Activated gamma-delta T cell (primary cell): ENCODE data around the gene SSUH2.

ENCODE experiments used
- DNase-seq: peaks from one replicate; lab custom pipeline; 2025; lab: John Stamatoyannopoulos, UW

Gene SSUH2

DNA sequence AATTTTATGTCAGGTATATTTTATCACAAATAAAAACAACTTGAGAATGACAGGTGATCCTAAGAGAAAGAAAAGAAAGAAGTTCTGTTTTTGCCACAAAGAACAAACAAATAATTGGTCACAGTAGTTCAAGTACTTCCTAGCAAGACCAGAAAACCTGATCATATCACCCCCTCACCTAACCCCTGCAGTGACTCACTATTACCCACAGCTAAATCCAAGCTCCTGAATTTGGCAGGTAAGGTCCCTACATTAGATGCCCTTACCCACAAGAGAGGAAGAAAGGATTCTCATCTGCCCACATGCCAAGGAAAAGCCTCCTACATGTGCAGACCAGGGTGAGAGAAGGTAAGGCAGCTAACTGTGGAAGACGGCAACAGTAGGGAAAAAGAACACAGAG is 4.4 kb downstream of the SSUH2 start:
- no peak for DNase-seq

DNA sequence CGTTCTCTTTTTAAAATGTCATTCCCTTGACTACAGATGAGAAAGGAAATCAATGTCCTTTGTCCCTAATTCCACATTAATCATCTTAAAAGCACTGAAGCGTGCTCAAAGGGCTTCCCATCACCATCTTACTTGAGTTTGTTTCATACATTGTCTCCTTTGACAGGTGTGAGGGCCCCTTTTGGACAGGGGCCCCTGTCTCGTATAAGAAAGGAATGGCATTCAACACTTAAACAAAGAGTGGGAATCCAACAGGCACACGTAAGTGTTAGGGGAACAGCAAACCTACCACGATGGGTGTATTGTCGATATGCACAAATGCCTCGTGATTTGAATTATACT is 5.0 kb downstream of the SSUH2 start:
- no peak for DNase-seq

DNA sequence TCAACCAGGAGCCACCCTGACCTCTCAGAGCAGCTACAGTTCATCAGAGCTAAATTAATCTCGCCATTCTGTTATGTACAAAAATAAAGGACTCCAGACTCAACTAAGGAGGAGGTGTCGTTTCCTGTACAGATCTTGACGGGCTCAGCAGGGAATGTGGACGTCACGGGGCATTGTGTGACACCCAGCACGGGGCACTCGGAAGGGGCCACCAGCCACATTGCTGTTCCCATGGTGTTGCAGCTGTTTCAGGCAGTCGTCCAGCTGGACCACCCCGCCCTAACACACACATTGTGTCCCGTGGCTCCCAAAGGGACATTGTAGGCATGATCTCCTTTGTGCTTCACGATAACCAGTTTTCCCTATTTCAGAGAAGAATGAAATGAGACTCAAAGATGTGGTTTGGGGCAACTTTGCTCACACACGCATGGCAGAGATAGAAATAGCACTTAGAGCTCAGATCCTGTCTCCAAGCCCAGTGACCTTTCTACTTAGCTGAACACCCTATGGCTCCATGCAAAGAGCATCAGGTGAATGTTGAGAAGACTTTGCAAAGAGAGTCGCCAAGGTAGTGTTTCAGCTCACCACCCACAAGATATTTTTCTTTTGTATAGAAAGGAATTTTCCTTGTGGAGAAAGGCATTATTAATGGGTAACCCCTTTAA is 5.5 kb downstream of the SSUH2 start:
- no peak for DNase-seq

DNA sequence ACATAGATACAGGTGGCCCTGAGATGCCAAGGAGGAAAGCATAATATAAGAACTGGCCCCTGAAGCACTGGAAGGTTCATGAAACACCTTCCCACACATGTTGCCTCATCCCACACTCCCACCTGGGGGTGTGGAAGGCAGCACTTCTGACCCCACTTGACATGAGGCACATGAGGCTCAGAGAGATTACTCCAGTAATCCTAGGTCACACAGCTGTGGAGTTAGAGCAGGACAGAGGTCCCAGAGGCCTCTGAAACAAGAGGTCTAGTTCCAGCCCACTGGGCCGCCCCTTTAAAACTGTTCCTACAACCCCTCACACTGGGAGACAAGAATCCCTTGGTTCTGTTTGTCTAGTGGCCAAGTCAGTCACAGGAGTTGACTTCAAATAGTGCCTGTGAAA is 7.2 kb downstream of the SSUH2 start:
- DNase-seq = no peak

DNA sequence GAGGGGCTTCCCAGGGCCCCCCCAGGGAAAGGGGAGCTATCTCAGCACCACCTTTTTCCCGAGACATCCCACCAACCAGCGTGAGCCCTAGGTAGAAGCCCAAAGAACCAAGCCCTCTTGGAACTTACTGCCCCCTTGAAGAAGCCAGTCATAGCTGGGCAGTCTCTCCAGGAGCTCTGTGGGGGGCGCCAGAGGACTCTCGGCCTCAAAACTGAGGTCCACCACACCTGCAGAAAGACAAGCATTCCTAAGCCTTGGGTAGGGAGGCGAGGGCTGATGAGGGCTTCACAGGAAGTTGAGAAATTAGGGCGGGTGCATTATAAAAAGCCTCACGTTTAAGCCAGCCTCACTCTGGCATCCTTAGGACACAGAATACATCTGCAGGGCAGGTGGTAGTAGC is 9.0 kb downstream of the SSUH2 start:
- no peak for DNase-seq

DNA sequence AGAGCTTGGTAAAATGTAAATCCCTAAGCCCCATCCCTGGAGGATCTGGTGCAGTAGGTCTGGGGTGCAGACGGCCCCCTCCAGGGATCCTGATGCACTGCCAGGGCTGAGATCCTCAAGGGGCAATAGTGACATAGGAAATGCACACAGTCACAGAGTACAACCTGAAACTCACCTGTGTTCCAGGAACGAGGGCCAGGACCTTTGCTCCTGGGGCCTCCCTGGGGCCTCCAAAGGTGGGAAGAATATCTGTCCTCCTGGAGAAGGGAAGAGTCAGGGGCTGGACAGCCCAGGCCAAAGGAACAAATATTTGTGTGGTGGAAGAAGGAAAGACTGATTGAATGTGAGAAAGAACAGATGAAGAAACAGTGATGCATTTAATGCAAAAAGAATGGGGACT is 9.5 kb downstream of the SSUH2 start:
- no peak for DNase-seq

DNA sequence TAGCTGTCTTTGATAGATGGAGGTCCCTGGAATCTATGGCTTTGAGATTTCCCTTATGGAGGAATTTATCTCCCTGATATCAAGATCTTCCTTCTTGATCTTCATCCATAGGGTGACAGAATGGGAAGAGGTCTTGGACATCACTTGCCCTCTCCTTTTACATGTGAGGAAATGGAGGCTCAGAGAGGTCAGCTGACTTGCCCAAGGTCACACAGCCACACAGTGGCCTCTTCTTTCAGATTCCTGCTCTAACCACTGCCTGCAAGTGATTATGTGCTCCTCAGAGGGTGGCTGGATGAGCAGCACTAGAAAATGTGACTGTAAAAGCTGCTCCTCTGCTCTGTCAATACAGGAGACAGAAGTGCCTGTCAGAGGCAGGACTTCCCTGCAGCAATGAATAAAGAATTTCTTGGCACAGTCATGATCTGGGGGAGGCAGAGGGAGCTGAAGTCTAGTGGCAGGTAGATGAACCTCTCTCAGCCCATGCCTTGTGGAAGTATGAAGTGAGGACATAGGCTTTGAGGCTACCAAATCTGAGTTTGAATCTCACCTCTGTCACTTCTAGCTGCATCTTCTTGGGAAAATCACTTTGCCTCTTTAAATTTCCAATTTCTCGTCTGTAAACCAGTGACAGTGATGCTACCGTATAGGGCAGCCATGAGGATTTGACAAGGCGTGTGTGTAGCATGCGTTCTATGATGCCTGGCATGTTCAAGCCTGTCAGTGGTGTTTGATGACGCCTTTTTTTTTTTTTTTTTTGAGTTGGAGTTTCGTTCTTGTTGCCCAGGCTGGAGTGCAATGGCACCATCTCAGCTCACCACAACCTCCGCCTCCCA is 12.0 kb downstream of the SSUH2 start:
- DNase-seq = no peak

DNA sequence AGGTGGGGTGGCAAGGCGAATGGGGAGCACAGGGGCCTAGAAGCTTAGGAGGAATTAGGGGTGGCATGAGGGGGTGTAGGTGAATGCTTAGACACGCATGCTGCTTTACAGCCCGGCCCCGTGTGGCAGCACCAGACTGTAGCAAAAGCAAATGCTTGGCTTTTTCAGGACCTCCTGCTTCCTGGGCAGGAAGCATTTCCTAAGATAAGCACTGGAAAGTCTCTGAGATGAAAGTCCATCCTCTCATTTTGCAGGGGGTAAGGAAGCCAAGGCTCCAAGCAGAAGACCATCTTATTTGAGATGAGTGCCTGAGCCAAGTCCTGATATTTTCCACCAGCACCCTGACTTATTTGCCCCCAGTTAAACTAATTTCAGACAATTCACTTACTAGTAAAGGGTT is 12.9 kb downstream of the SSUH2 start:
- no peak for DNase-seq

DNA sequence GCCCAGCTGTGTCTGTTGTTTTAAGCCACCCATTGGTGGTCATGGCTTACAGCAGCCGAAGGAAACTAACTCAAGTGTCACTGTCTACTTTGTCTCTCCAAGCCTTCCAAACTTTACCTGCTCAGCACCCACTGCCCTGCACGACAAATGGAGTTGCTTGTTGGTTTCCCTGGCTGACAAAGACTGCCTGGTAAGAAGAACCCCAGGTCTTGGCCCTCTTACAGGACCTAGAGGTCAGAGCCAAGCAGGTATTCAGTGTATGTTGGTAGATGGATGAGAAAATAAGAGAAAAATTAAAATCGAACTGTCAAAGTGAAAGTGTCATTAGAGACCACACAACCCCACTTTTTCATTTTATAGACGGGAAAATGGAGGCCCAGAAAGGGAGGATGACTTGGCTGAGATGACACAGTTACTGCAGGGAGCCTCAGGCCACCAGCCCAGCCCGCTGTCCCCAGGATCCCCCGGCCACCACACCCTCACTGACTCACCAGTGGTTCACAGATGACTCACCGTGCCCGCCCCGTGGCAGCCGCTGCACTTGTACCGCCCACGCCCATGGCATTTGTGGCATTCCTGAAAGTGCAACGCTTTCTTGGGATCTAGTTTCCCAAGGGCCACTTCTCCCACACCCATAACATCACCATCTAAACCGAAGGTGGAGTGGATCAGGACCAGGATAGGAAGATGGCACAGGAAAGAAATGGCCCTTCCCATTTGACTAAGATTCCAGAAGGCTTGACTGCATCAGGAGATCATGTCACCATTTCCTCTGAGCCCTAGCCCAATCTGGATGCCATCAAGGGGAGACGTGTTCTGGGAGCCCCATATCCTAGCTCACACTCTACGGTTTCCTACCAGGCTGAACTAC is 15.2 kb downstream of the SSUH2 start:
- DNase-seq = no peak

DNA sequence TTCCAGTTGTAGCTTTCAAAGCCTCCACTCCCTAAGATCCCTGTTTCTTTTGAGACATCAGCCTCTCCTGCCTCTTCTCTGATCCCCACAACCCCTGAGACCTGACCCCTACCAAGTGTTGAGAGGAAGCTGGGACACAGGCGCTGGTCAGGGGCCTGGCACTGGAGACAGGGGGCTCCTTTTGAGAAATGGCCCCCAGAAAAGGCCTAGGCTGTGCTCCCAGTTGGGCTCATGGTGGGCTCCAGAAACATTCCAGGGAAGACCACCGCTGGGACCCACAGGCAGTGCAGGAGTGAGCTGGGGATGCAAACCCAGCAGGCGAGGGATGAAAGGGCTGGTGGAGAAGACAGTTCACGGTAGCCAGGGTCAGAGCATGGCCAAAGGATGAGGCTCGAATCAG is 16.6 kb downstream of the SSUH2 start:
- DNase-seq = no peak

DNA sequence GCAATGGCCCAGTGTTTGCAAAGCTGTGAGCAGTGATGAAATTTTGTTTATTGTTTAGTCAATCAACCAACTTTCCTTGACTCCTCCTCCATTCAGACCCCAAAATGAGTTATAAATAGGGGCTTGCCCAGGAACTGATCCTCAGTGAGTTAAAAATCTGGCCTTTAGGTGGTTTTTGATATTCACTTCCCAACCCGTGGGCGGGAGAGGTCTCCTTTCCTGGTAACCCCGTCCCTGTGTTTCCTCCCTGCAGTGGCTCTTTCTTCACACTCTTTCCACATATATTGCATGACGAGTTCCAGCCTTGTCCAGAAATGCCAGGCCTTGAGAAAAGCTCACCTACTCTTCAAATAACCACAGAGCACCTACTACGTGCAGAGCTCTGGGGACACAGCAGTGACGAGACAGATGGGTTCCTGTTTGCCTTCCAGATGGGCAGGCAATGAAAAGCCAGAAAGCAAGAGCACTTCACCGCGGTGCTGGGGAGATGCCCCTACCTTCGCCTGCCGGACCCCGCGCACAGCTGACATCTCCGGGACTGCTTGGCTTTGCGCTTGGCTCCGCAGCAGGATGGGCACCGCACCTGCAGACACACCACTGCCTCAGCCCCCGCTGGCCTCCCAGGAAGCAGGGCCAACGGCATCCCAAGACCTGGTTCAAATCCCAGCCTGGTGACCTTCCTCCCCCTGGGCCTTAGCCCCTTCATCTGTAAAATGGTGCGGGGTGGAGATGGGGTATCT is 17.2 kb downstream of the SSUH2 start:
- no peak for DNase-seq

DNA sequence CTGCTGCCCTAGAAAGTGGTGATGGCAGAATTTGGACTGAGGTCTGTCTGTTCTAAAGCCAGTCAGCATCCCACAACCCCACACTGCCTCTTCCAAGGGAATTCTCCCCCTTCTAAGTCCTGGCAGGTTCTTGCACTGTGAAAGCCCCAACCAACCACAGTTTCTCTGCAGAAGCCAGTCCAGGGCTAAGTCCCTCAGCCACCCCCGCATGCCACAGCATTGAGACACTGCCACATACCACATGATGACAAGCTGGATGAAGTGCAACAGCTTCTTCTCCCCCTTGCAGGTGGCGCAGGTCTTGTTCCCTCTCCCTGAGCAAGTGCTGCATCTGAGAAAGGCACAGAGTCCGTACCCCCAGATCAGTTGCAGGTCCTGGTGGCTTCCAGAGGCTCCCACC is 18.6 kb downstream of the SSUH2 start:
- no peak for DNase-seq

DNA sequence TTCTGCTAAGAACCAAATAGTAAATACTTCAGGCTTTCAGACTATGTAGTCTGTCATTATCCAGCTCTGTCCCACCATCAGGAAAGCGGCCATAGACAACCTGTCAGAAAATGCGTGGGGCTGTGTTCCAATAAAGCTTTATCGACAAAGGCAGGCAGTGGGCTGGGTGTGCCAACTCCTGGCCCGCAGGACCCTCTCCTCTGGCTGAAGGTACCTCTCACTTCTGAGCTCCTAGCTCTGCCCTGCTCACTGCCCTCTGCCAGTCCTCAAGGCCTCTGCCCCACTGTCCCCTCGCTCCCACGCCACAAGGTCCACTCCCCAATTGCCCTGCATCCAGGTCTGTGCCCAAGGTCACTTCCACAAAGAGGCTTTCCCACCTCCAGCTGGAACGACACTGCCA is 20.0 kb downstream of the SSUH2 start:
- no peak for DNase-seq

DNA sequence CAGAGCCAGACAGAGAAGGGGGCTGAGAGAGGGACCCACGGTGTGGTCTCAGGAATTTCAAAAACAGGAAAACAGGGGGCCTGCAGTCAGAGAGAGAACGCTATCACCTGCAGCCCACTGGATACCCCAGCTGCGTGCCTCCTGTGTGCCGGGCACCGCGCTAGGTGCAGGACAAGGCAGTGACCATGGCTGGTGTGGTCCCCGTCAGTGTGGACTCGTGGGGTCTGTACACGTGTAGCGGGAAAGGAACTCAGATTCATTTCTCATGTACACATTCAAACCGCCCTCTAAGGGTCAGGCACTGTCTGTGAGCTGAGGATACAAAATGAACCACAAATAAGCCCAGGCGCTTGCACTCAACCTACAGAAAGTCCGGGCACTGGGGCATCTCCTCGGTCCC is 20.9 kb downstream of the SSUH2 start:
- no peak for DNase-seq

DNA sequence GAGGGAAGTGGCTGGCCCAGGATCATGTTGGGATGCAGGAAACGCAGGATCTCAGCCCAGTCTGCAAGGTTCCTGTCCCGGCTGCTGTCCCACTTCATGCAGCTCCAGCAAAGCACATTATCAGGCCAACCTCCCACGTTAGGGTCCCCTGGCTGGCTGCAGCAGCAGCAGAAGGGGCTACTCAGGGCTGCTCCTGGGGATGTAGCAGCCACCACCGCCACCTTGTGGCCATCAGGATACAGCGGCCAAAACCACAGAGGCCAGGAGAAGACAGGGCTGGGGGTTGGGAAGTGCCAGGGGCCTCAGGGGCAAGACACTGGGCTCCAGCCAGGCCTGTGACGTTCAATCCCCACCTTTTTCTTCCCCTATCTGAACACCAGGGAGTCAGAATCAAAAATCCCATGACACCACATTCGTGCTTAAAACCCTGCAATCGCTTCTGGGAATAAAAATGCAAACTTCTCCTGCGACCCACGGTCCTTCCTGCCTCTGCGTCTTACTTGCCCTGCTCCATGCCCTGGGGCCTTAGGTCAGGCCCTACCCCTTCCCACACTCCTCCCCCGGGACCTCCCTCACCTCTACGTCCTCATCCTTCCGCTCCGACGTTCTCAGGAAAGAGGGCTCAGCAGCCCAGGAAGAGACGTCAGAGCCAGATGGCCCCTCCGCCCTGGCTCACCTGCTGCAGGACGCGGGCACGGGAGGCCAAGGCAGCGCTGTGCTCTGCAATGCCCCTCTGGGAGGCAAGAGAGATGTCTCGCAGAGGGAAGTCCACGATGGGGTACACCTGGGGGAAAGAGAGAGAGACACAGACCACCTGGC is 21.5 kb downstream of the SSUH2 start:
- DNase-seq = no peak

DNA sequence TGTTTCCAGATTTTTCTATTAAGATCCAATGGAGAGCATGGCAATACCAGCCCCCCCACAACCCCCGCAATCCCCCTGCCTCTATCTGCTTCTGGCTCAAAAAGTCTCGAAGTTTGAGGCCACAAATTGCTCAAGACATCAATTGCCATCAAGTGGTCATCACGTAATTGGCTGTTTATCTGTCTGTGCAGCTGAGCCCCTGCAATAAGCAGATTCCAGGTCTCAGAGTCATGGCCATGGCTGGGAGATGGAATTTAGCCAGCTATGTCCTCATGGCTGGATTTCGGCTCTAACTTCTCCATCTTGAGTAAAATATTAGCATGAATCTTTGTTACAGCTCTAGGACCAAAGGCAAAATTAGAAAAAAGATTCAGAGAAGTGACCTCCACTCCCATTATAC is 22.7 kb downstream of the SSUH2 start:
- no peak for DNase-seq

DNA sequence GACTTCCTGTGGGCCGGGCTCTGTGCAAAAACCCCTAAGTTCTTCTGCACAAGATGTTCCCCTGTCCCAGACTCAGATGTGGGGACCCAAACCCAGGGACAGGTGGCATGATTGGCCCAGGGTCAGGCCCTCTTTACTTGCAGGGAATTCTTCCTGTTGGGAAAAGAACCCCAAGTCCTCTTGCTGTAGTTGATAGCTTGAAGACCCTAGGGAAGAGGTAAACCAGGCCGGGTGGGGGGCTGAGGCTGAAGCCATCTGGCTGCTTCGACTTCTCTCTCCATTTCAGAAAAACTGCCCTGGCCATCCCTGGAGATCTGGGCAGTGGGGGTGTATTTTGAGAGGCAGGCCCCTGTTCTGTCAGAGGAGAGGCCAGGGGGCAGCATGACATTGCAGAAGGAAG is 23.5 kb downstream of the SSUH2 start:
- no peak for DNase-seq

DNA sequence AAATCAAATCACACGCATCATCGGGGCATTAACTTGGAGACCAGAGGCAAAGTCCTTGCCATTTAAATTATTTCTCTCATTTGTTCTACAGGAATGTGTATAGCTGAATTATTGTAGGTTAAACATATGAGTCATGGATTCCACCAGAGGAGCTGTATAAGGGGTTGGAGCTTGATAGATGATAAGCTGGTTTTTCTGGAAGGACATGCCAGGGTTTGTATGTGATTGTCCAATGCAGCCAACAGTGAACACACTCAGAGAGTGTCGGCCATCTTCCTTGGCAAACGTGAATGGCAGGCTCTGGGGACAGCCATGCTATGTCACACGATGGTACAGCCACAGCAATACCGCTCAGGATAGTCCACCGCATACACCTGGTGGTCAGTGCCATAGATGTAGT is 25.1 kb downstream of the SSUH2 start:
- DNase-seq = no peak

DNA sequence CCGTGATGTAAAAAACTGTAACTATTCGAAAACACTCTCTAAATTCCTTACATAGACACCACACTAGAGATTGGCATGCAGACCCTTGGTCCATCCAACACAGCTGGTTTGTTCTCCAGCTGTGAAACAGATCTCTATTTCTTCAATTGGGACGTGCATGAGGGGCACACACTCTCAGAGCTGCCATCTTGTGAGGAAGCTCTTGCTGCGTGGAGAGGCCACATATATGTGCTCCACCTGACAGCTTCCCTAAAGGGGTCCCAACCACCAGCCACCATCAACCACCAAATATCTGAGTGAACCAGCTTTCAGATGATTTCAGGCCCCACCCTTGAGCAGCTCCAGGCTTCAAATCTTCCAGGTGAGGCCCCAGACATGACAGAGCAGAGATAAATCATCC is 25.6 kb downstream of the SSUH2 start:
- no peak for DNase-seq

DNA sequence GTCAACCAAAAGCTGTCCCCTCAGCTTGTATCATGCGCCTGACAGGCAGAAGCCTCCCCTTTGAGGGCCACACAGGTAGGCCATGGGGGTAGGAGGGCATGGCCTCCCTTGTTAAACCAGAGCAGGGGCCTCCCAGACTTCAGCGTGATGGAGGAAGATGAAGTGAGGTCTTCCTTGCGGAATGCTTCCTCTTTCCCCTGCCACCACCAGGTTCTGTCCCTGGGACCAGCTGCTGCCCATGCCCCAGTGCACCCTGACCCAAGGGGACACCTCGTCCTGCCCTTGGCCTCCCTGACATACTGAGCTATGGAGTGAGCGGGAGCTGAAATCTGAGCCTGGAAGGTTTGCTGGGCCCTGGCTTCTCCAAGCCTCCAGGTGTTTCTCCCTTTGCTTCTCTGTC is 26.7 kb downstream of the SSUH2 start:
- DNase-seq = no peak

DNA sequence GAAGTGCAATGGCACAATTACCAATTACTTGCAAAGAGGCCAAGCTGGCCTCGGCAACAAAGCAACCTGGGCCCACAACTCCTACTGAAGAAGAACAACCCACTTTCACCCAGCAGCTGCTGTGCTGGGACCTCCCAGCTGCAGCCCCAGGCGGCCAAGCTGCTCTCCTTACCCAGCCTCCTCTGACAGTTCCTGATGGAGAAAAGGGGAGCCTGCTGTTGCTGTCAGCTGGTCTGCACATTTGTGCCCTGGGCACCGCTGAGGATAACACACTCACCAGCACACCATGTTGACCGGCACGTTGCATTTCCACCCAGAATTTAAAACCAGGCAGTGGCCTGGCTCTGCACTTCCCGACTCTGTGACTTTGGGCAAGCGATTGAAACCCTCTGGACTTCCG is 33.6 kb downstream of the SSUH2 start:
- DNase-seq = no peak
